GM18499 (cell line): ENCODE measurements around the gene BCKDHB.
"Not testable (repeated sequence)": the region's sequence is repeated elsewhere in the genome, so short reads cannot be mapped to it uniquely, and the experiment has no call there.

Source experiments
- ATAC-seq: cut with Tn5 transposase; IDR thresholded peaks from one replicate; pipeline ENCODE4 v1.9.1; 2021; ENCODE audit warnings: moderate number of reproducible peaks; ENCODE audit not compliant: insufficient read depth, unreplicated experiment

Gene BCKDHB

GRCh38 chr6:80250391-80250997 is 144.0 kb downstream of the BCKDHB start:
- no peak for ATAC-seq

- ATAC-seq: no peak
These were observed 144.8 kb downstream of the BCKDHB start for GRCh38 chr6:80251321-80251720.

GRCh38 chr6:80254716-80255115 is 148.2 kb downstream of the BCKDHB start:
- ATAC-seq: no peak

GRCh38 chr6:80256691-80257090 is 150.2 kb downstream of the BCKDHB start:
- no peak for ATAC-seq

GRCh38 chr6:80259118-80259517 is 152.6 kb downstream of the BCKDHB start:
- ATAC-seq: no peak

GRCh38 chr6:80263585-80263984 is 157.1 kb downstream of the BCKDHB start:
- no peak for ATAC-seq

GRCh38 chr6:80268865-80269730 is 162.6 kb downstream of the BCKDHB start:
- ATAC-seq: no peak

GRCh38 chr6:80271074-80271473 is 164.6 kb downstream of the BCKDHB start:
- no peak for ATAC-seq

GRCh38 chr6:80272988-80273387 is 166.5 kb downstream of the BCKDHB start:
- ATAC-seq: no peak

GRCh38 chr6:80276861-80277260 is 170.4 kb downstream of the BCKDHB start:
- ATAC-seq: no peak

- no peak for ATAC-seq
These were observed 171.0 kb downstream of the BCKDHB start for GRCh38 chr6:80277501-80277900.

GRCh38 chr6:80280262-80281010 is 174.0 kb downstream of the BCKDHB start:
- ATAC-seq: peak; percentile 34

- ATAC-seq: no peak
These were observed 176.6 kb downstream of the BCKDHB start for GRCh38 chr6:80282913-80283554.

- no peak for ATAC-seq
These were observed 180.6 kb downstream of the BCKDHB start for GRCh38 chr6:80287112-80287511.

- no peak for ATAC-seq
These were observed 181.1 kb downstream of the BCKDHB start for GRCh38 chr6:80287607-80288006.

- no peak for ATAC-seq
These were observed 183.3 kb downstream of the BCKDHB start for GRCh38 chr6:80289727-80290126.

GRCh38 chr6:80294531-80294930 is 188.1 kb downstream of the BCKDHB start:
- not testable (repeated sequence) for ATAC-seq

GRCh38 chr6:80302716-80303115 is 196.2 kb downstream of the BCKDHB start:
- ATAC-seq: no peak

GRCh38 chr6:80304014-80304413 is 197.5 kb downstream of the BCKDHB start:
- no peak for ATAC-seq

GRCh38 chr6:80314531-80314930 is 208.1 kb downstream of the BCKDHB start:
- no peak for ATAC-seq
